ENCODE data around the gene CALHM1. TPM values are rescaled to one million over a fixed set of nuclear protein-coding genes. Genes with fewer than 3 reads are reported as not detected.
"Not testable (repeated sequence)": the region's sequence is repeated elsewhere in the genome, so short reads cannot be mapped to it uniquely, and the experiment has no call there.

CALHM1 gene
- total and polyA plus RNA-seq, 4 donors, result not detected

DNA sequence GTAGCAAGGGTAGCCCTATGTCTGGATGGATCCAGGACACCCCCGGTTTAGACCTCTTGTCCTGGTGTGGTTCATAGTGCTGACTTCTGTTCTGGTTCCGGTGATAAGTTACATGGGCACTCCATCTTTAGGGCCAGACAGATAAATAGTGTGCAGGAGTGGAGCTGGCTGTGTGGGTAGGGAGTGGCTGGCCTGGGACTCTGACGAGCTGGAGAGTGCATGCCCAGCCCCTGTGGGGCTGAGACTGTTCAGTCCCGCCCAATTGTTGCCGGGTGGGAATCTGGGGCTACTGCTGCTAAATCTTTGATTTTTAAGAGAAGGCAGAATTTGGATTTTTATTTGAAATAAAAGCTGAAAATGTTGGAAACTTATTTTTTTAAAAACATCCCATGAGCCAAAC is 35.0 kb downstream of the CALHM1 start:
- H3K9me3 ChIP-seq (ENCODE audit: control insufficient read depth in 4 of 4, low read length in 3 of 4), result no peaks in the 10 kb centered on the region
- H3K4me1 ChIP-seq (ENCODE audit: control insufficient read depth in 4 of 4, insufficient read depth in 4 of 4, low read length in 3 of 4), result no peaks in the 10 kb centered on the region
- TF ChIP-seq, protein P1, sequence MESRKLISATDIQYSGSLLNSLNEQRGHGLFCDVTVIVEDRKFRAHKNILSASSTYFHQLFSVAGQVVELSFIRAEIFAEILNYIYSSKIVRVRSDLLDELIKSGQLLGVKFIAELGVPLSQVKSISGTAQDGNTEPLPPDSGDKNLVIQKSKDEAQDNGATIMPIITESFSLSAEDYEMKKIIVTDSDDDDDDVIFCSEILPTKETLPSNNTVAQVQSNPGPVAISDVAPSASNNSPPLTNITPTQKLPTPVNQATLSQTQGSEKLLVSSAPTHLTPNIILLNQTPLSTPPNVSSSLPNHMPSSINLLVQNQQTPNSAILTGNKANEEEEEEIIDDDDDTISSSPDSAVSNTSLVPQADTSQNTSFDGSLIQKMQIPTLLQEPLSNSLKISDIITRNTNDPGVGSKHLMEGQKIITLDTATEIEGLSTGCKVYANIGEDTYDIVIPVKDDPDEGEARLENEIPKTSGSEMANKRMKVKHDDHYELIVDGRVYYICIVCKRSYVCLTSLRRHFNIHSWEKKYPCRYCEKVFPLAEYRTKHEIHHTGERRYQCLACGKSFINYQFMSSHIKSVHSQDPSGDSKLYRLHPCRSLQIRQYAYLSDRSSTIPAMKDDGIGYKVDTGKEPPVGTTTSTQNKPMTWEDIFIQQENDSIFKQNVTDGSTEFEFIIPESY (IDR thresholded peaks at IDR 0.05), result no peak
- TF ChIP-seq SP1 (IDR thresholded peaks at IDR 0.05), result no peak
- H3K9ac ChIP-seq (ENCODE audit: low read depth in 1 of 2, low read length in 2 of 2), result no peak overlapping the region
- H3K36me3 ChIP-seq (ENCODE audit: control insufficient read depth in 4 of 4, insufficient read depth in 3 of 4, low read depth in 1 of 4, low read length in 3 of 4), result peaks cover 15 to 75% (median 59%) of the 10 kb centered on the region in 4 donors
- 94% methylated on average over 5 of the region's 5 CpGs for WGBS
- DNase-seq (ENCODE audit: low spot score), result no peak
- H3K27me3 ChIP-seq (ENCODE audit: control insufficient read depth in 4 of 4, insufficient read depth in 4 of 4, low read length in 3 of 4), result no peaks in the 10 kb centered on the region
- H3K4me3 ChIP-seq (ENCODE audit: low read depth in 1 of 3, low read length in 3 of 3), result no peak overlapping the region
- no peak overlapping the region for H3K27ac ChIP-seq (ENCODE audit: low read depth in 1 of 2, low read length in 2 of 2)

- no peak overlapping the region for H3K27ac ChIP-seq (ENCODE audit: low read depth in 1 of 2, low read length in 2 of 2)
- WGBS, result 98% methylated on average over 4 of the region's 4 CpGs
- H3K9ac ChIP-seq (ENCODE audit: low read depth in 1 of 2, low read length in 2 of 2), result no peak overlapping the region
- TF ChIP-seq JUND (IDR thresholded peaks at IDR 0.05), result no peak
- TF ChIP-seq, protein P2, sequence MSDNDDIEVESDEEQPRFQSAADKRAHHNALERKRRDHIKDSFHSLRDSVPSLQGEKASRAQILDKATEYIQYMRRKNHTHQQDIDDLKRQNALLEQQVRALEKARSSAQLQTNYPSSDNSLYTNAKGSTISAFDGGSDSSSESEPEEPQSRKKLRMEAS (IDR thresholded peaks at IDR 0.05), result no peak
- TF ChIP-seq, protein P3, sequence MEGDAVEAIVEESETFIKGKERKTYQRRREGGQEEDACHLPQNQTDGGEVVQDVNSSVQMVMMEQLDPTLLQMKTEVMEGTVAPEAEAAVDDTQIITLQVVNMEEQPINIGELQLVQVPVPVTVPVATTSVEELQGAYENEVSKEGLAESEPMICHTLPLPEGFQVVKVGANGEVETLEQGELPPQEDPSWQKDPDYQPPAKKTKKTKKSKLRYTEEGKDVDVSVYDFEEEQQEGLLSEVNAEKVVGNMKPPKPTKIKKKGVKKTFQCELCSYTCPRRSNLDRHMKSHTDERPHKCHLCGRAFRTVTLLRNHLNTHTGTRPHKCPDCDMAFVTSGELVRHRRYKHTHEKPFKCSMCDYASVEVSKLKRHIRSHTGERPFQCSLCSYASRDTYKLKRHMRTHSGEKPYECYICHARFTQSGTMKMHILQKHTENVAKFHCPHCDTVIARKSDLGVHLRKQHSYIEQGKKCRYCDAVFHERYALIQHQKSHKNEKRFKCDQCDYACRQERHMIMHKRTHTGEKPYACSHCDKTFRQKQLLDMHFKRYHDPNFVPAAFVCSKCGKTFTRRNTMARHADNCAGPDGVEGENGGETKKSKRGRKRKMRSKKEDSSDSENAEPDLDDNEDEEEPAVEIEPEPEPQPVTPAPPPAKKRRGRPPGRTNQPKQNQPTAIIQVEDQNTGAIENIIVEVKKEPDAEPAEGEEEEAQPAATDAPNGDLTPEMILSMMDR (IDR thresholded peaks at IDR 0.05; ENCODE audit: low read depth, low read length, missing input control), result no peak
- TF ChIP-seq, protein P4, sequence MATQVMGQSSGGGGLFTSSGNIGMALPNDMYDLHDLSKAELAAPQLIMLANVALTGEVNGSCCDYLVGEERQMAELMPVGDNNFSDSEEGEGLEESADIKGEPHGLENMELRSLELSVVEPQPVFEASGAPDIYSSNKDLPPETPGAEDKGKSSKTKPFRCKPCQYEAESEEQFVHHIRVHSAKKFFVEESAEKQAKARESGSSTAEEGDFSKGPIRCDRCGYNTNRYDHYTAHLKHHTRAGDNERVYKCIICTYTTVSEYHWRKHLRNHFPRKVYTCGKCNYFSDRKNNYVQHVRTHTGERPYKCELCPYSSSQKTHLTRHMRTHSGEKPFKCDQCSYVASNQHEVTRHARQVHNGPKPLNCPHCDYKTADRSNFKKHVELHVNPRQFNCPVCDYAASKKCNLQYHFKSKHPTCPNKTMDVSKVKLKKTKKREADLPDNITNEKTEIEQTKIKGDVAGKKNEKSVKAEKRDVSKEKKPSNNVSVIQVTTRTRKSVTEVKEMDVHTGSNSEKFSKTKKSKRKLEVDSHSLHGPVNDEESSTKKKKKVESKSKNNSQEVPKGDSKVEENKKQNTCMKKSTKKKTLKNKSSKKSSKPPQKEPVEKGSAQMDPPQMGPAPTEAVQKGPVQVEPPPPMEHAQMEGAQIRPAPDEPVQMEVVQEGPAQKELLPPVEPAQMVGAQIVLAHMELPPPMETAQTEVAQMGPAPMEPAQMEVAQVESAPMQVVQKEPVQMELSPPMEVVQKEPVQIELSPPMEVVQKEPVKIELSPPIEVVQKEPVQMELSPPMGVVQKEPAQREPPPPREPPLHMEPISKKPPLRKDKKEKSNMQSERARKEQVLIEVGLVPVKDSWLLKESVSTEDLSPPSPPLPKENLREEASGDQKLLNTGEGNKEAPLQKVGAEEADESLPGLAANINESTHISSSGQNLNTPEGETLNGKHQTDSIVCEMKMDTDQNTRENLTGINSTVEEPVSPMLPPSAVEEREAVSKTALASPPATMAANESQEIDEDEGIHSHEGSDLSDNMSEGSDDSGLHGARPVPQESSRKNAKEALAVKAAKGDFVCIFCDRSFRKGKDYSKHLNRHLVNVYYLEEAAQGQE (IDR thresholded peaks at IDR 0.05), result no peak
- no peak overlapping the region for H3K4me3 ChIP-seq (ENCODE audit: low read depth in 1 of 3, low read length in 3 of 3)
- peaks cover 16 to 76% (median 62%) of the 10 kb centered on the region in 4 donors for H3K36me3 ChIP-seq (ENCODE audit: control insufficient read depth in 4 of 4, insufficient read depth in 3 of 4, low read depth in 1 of 4, low read length in 3 of 4)
- H3K27me3 ChIP-seq (ENCODE audit: control insufficient read depth in 4 of 4, insufficient read depth in 4 of 4, low read length in 3 of 4), result no peaks in the 10 kb centered on the region
- DNase-seq (ENCODE audit: low spot score), result no peak
- no peaks in the 10 kb centered on the region for H3K9me3 ChIP-seq (ENCODE audit: control insufficient read depth in 4 of 4, low read length in 3 of 4)
- H3K4me1 ChIP-seq (ENCODE audit: control insufficient read depth in 4 of 4, insufficient read depth in 4 of 4, low read length in 3 of 4), result peaks cover 0 to 27% (median 25%) of the 10 kb centered on the region in 4 donors
These were observed 39.6 kb downstream of the CALHM1 start for GRCh38 chr10:103419101-103419500.

GRCh38 chr10:103417601-103418000 is 41.1 kb downstream of the CALHM1 start:
- Histone ChIP-seq H3K4me1 (ENCODE audit: control insufficient read depth in 4 of 4, insufficient read depth in 4 of 4, low read length in 3 of 4) (peaks cover 0 to 41% (median 38%) of the 10 kb centered on the region in 4 donors), H3K27me3 (ENCODE audit: control insufficient read depth in 4 of 4, insufficient read depth in 4 of 4, low read length in 3 of 4) (no peaks in the 10 kb centered on the region), H3K9ac (ENCODE audit: low read depth in 1 of 2, low read length in 2 of 2) (no peak overlapping the region), H3K4me3 (ENCODE audit: low read depth in 1 of 3, low read length in 3 of 3) (no peak overlapping the region), H3K9me3 (ENCODE audit: control insufficient read depth in 4 of 4, low read length in 3 of 4) (no peaks in the 10 kb centered on the region), H3K27ac (ENCODE audit: low read depth in 1 of 2, low read length in 2 of 2) (no peak overlapping the region), H3K36me3 (ENCODE audit: control insufficient read depth in 4 of 4, insufficient read depth in 3 of 4, low read depth in 1 of 4, low read length in 3 of 4) (peaks cover 11 to 71% (median 53%) of the 10 kb centered on the region in 4 donors)
- TF ChIP-seq, protein P4 (IDR thresholded peaks at IDR 0.05), result no peak
- DNase-seq (ENCODE audit: low spot score), result no peak
- WGBS, result 90% methylated on average over 5 of the region's 5 CpGs

GRCh38 chr10:103417148-103417469 is 41.6 kb downstream of the CALHM1 start:
- H3K27me3 ChIP-seq (ENCODE audit: control insufficient read depth in 4 of 4, insufficient read depth in 4 of 4, low read length in 3 of 4); H3K9ac ChIP-seq (ENCODE audit: low read depth in 1 of 2, low read length in 2 of 2); DNase-seq (ENCODE audit: low spot score); H3K27ac ChIP-seq (ENCODE audit: low read depth in 1 of 2, low read length in 2 of 2); H3K4me3 ChIP-seq (ENCODE audit: low read depth in 1 of 3, low read length in 3 of 3); H3K9me3 ChIP-seq (ENCODE audit: control insufficient read depth in 4 of 4, low read length in 3 of 4): not testable (repeated sequence)
- Histone ChIP-seq H3K36me3 (ENCODE audit: control insufficient read depth in 4 of 4, insufficient read depth in 3 of 4, low read depth in 1 of 4, low read length in 3 of 4) (peaks cover 11 to 69% (median 52%) of the 10 kb centered on the region in 4 donors), H3K4me1 (ENCODE audit: control insufficient read depth in 4 of 4, insufficient read depth in 4 of 4, low read length in 3 of 4) (peaks cover 0 to 41% (median 38%) of the 10 kb centered on the region in 4 donors)
- 93% methylated on average over 5 of the region's 5 CpGs for WGBS
